GM21526 (cell line): ENCODE measurements around the gene RNF207.
"Not testable (repeated sequence)": the region's sequence is repeated elsewhere in the genome, so short reads cannot be mapped to it uniquely, and the experiment has no call there.

Experiments used
- ATAC-seq: cut with Tn5 transposase; IDR thresholded peaks from one replicate; pipeline ENCODE4 v1.9.1; 2021; ENCODE audit warnings: moderate library complexity; ENCODE audit not compliant: unreplicated experiment, low FRiP score

Gene RNF207

DNA sequence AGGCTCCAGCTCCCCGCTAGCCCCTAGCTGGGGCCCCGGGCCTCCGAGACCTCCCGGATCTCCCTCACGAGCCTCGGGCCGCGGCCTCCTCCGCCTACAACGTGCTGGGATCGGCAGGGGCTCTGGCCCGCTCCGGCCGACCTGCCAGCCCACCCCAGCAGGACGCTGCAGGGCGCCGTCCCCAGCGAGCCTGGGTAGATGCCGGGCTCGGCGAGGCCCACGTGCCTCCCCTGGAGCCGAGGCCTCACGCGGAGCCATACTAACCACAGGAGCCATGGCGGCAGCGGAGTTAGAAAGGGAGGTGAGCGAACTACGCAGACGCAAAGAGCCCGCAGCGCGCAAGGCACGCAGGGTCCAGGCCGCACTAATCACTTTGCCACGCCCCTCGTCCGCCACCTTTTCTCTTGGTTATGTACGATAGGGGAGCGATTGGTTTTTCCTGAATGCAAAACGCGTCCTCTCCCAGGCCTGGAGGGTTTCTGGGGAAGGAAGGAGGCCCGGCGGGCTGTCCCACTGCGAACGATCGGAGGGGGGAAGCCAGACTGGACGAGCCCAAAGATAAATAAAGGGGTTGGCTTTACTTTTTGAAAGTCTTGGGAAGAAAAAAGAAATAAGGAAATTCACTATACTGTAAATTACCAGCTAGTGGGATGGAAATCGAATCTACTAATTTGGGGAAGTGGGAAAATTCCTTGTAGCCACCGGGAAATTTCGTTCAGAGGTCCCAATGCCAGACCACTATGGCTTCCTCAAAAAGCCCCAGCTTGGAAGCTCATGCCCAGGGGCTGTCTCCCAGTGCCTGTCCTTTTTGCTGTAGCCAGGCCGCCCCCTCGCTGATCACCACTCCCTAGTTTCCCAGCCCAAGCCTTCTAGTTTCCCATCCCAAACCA lies 6.4 kb upstream of the RNF207 start, which contains the start of gene RPL22:
Gene RPL22 (minus strand): TSS at position 298 of the 890 bp plus-strand sequence. CDS start 22 bp downstream, at position 276.
- peak; percentile 96 for ATAC-seq

DNA sequence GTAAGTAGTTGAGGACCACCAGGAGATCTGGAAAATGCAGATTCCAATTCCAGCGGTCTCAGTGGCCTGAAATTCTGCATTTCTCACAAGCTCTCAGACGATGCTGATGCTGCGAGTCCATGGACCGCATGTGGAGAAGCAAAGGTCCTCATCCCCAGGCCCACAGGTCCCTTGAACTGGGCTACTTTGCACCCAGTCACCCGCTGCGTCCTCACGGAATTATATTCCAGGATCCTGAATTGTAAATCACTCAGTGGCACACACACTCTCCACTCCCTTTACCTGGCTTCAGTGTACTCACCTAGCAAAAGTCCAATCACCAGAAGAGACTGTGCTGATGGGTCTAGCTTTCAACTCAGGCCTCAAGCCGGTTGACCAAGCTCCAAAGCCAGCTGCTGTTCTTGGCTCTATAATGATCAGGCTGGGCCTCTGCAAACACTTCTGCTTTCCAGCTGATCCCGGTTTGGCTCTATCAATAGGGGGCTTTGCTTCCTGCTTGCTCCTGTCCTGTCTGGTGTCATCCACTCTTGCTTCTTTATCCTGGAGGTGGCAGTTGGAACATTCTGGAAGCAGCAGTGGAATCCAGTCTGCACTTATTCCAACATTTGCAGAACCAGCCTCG lies 5.6 kb upstream of the RNF207 start:
- no peak for ATAC-seq

DNA sequence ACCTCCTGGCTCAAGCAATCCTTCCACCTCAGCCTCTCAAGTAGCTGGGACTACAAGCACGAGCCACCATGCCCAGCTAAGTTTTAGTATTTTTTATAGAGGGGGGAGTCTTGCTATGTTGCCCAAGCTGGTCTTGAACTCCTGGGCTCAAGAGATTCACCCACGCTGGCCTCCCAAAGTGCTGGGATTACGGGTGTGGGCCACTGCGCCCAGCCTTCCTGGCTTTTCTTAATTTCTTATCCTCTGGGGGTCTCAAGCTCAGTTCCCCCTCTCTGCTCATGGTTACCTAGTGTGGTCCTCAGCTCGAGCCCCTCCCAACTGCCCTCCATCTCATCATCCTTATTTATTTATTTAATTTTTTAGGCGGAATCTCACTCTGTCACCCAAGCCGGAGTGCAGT lies 3.7 kb upstream of the RNF207 start:
- no peak for ATAC-seq

DNA sequence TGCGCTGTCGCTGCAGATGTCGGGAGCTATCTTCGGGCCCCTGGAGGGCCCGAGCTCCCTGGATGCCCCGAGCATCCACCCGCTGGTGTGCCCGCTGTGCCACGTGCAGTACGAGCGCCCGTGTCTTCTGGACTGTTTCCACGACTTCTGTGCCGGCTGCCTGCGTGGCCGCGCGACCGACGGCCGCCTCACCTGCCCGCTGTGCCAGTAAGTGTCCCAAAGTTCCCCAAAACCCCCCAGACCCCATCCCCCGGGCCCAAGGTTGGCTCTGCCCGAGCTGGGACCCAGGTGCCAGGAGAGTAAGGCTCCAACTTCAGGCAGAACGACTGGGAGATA lies 569 bp downstream of the RNF207 start:
- no peak for ATAC-seq

DNA sequence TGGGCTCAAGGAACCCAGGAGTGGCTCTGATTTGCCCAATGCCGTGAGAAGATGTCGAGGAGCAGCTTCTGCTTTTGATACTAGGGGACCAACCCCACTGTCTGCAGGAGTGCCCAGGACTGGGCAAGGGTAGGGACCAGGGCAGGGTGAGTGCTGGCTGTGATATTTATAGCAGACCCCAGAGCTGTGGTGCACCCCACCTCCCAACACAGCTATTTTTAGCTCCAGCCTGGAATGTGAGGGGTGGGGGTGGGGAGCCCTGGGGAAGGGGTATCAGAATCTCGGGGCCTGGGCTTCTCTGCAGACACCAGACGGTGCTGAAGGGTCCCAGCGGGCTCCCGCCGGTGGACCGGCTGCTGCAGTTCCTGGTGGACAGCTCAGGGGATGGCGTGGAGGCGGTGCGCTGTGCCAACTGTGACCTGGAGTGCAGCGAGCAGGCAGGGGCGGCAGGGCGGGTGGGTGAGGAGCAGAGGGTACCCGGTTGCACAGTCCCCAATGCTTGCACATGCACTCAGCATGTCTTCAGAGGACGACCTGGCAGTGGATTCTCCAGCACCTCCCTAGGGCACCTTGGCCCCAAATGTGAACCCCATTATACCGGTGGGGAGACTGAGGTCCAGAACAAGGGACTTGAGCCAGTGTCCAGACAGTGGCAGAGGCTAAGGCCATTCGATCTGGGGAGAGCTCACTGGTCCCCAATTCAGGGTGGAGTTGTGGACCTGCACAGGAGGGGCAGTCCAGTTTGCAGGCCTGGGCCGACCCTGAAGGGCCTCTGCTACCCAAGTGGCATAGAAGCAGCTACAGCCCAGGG lies 1.4 kb downstream of the RNF207 start:
- no peak for ATAC-seq

DNA sequence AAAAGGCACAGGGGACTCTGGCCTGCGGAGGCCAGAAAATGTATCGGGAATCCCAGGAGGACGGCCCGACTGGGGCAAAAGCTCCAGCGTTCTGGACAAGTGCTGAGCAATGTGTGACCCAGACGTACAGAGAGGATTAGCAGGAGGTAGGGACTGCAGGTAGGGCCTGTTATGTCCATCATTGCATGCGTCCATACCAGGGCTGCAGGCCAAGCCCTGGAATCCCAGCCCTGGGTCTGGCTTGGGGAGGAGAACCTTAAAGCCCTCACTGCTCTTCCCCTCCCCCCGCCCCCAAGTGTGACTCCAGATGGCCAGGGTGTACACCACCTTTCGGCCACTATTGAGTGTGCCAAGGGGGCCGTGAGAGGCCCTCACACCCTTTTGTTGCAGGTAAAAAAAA lies 2.0 kb downstream of the RNF207 start:
- ATAC-seq = no peak

DNA sequence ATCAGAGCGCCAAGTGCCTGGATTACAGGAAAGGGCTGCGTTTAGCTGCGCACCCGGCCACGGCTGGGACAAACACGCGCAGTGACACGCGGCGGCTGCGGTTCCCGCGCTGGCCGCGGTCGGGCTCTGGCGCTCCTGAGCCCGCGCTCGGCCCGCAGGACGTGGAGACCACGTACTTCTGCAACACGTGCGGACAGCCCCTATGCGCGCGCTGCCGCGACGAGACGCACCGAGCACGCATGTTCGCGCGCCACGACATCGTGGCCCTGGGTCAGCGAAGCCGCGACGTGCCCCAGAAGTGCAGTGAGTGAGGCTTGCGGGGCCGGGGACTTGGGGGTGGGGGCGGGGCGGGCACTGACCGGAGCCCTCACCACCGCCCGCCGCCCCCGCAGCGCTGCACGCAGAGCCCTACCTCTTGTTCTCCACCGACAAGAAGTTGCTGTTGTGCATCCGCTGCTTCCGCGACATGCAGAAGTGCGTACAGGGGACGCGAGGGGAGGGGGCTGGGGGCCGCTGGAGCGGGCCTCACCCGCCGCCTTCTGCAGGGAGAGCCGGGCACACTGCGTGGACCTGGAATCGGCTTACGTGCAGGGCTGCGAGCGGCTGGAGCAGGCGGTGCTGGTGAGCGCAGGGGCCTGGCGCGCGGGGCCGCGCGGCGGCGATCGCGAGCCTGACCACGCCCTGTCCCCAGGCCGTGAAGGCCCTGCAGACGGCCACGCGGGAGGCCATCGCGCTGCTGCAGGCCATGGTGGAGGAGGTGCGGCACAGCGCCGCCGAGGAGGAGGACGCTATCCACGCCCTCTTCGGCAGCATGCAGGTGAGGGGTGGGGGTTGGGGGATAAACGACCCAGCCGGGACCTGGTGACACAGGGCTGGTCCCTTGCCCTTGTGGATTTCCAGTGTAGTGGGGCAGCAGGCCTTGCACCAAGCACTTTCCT lies 3.1 kb downstream of the RNF207 start:
- no peak for ATAC-seq

DNA sequence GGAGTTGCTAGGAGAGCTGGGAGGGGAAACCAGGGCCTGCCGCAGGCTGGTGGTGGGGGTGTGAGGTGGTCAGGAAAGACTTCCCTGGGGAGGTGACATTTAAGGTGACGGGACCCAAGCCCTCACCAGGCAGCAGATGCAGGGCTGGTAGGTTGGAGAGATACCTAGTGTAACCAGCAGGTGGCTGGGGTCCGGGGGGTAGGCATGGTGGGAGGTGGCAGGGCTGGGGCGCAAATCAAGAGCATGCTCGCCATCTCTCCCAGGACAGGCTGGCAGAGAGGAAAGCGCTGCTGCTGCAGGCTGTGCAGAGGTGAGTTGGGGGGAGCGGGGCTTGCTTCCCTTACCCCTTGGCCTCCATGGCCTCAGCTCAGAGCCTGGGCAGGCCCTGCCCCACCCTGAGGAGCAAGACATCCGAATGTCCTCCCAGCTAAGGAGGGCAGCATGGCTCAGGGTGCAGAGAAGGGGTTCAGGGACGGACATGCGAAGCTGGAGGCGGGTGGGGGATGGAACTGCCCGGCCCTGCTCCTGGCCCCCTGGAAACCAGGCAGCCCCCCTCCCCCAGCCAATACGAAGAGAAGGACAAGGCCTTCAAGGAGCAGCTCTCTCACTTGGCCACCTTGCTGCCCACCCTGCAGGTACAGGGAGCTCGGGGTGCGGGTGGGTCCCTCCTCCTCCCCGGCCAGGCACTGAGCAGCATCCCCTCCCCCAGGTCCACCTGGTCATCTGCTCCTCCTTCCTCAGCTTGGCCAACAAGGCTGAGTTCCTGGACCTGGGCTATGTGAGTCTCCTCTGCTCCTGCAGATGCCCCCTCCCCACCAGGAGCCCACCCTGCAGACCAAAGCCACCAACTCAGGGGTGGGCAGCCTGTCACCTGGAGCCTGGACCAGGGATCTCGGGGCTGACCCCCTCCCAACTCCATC lies 4.0 kb downstream of the RNF207 start:
- ATAC-seq = no peak

DNA sequence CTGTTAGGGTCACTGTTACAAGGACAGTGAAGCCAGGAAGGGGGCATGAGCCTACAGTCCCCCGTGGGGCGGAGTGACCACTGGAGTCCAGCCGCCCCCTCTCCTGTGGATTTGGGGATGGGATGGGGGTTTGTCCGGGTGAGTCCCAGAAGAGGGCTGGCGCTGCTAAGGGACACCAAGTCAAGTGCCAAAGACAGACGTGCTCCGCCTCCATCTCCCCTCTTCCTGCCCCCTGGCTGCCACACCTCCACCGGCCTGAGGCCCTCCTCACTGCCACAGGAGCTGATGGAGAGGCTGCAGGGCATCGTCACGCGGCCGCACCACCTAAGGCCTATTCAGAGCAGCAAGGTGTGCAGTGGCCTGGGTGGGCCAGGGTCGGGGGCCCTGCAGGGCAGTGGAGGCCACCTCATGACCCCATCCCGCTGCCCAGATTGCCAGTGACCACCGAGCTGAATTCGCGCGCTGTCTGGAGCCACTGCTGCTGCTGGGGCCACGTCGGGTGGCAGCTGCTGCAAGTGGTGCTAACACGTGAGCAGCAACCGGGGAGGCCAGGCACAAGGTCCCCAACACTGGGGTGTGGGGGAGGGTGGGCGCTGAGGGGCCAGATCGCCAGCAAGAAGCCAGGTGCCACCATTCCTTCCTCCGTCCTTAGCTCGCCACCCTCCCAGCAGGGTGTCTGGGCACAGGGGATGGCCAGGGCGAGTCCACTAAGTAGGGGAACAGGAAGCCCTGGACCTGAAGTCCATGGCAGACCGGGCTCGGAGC lies 4.9 kb downstream of the RNF207 start:
- ATAC-seq = no peak

DNA sequence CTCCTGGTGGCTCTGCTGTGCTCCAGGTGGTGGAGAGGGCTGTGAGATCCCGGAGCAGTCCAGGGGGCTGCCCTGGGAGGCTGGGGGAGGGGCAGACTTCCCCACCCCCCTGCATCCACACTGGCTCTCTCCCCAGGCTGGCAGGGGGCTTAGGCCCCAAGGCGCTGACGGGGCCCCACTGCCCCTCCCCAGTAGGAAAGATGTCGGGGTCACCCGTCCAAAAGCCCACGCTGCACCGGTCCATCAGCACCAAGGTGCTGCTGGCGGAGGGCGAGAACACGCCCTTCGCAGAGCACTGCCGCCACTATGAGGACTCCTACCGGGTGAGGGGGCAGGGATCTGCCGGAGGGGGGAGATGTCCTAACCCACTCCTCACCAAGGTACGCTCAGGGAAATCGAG lies 5.8 kb downstream of the RNF207 start:
- ATAC-seq = no peak

DNA sequence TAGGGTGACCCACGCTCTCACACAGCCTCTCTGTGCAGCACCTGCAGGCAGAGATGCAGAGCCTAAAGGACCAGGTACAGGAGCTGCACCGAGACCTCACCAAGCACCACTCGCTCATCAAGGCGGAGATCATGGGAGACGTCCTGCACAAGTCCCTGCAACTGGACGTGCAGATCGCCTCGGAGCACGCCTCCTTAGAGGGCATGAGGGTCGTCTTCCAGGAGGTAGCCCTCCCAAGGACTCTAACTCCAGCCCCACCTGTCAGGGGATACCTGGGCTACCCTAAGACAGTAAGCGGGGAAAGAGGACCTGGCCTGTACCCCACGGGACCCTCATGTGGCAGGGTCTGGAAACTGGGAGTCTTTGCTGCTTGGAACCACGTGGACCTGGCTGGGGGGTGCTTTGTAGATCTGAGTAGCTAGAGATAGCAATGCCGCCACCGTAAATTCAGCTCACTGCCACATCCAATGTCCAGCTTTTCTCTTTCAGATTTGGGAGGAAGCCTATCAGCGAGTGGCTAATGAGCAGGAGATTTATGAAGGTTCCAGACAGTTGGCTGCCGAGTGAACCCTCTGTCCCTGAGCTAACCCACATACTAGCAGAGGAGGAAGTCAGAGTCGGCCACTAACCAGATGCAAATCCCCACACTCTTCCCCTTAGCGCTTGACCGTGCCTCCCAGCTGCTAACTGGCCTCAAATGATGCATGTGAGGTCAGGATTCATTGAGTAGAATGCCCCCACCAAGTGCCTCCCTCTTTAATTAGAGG lies 6.5 kb downstream of the RNF207 start:
- no peak for ATAC-seq

DNA sequence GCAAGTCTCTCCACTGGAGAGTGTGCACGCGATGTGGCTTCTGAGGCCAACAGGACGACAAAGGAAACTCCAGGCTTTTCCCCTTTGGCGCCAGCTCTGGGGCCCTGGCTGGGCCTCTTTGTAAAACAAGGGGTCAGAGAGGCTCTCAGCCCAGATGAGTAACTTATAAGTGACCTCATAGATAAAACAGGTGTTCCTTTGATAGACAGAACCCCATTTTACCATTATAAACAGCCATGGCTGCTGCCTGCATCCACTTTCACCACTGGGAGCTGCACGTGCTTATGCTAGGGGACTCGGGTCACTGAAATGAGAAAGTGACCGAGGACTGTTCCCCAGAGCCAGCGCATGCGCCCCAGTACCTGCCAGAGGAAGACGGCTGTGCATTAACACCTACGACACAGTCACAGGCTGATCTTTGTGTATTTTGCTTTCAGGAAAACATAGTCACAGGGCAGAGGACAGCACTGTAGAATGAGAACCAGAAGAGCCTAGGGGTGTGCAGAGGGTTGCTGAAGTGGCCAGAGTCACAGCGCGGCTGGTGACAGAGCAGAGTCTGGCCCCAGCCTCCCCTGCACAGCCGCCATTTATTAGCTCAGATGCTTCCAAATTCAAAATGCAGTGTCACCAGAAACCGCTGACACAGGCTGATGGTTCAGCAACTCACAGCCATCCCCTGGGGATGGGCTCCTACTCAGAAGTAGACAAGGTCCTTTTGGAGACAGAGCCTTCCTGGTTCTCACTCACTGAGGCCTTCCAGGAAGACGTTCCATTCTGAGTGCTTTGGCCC lies 12.7 kb downstream of the RNF207 start:
- ATAC-seq = no peak

DNA sequence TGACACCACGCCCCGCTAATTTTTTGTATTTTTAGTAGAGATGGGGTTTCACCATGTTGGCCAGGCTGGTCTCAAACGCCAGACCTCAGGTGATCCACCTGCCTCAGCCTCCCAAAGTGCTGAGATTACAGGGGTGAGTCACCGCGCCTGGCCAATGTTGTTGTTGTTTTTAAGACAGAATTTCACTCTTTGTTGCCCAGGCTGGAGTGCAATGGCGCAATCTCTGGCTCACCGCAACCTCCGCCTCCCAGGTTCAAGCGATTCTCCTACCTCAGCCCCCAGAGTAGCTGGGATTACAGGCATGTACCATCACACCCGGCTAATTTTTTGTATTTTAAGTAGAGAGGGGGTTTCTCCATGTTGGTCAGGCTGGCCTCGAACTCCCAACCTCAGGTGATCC lies 13.7 kb downstream of the RNF207 start:
- not testable (repeated sequence) for ATAC-seq

DNA sequence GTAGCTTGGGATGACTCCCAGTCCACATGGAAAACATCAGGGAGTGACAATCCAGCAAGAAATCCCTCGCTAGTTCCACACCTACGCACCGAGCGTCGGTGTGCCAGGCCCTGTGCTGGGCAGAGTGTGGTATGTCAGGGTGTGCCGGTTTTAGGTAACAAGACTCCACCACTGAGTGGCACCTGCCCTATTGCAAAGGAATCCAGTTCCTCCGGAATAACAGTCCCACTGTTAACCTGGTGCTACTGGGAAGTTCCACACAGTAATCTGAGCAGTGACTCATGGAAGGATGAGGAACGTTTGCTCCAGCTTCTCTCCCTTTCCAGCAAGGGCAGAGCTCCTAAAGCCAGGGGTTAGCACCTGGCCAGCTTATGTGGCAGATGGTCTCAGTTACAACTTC lies 14.3 kb downstream of the RNF207 start:
- ATAC-seq = no peak

DNA sequence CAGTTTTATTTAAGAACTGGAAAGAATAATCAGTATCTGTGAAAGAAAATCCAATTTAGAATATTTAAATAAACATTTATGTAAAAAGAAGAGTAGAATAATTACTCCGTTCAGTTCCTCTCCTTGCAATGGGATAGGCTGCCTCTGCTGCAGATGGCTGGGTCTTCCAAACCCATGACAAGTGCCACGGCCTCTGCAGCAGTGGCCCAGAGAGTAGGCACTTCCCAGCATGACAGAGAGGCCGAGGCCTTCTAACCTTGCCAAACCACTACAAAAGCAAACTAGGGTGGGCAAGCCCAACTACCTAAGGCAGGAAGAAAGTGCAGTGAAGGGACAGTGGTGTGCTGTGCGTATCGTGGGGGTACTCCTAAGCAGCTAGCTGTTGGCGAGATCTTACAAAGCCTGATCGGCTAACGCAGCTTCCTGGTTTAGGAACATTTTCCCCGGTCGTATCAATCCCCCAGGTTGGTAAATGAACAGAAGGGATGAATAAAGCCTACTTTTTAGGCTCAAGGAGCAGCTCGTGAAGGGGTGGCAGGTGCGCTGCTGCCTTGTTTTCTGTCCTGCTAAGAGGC lies 15.4 kb downstream of the RNF207 start:
- ATAC-seq = no peak

DNA sequence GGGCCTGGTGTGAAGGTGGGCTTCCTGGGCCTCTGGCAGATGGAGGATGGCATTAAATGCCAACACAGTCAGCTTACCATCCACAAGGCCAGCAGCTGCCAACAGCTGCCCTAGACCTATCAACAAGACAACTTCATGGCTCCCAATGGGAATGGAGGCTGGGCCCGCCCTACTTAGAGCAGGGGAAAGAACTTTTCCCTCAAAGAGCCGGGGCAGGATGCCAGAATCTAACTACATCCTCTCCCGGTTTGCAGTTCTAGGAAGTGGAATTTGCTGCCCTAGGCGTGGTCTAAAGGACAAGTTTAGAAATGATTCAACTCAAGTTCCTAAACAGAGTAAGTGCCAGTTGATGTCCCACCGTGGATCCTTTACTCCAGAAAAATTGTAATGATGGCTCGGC lies 16.7 kb downstream of the RNF207 start:
- no peak for ATAC-seq

DNA sequence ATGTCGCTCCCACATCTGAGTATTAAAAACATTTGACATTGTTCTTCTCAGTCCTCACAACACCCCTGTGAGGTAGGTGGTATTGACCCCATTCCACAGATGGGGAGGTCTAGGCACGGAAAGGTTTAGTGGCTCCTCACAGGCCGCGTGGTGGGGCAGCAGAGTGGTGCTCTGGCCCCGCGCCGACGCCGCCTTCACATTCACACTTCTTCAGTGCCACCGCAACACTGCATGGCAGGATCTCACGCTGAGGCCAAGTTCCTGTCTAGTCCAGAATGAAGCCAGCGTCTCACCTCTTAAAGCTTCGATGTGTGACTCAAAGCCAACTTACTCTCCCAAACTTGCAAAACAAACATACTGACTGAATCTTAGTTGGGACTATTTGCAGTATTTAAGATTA lies 17.7 kb downstream of the RNF207 start:
- ATAC-seq = no peak
